WTC11 (cell line): ENCODE results near the gene ALK.

ENCODE experiments used
- ATF6 ChIP-seq: sonication (generic); formaldehyde crosslinking; IDR thresholded peaks from 2 replicates; pipeline ENCODE4 v1.8.1; 2023; ENCODE audit warnings: mild to moderate bottlenecking, missing genetic modification reagents
- CTCF ChIP-seq: fragments of 200-600 bp; IDR thresholded peaks from 2 replicates; pipeline ENCODE4 v1.8.0; 2022; ENCODE audit warnings: antibody characterized with exemption
- IRF1 ChIP-seq: sonication (generic); formaldehyde crosslinking; IDR thresholded peaks from 2 replicates; pipeline ENCODE4 v1.8.0; 2023; ENCODE audit warnings: missing genetic modification reagents
- MAX ChIP-seq: sonication (generic); formaldehyde crosslinking; IDR thresholded peaks from 2 replicates; pipeline ENCODE4 v1.8.0; 2022; ENCODE audit warnings: mild to moderate bottlenecking, missing genetic modification reagents
- NFYB ChIP-seq: sonication (generic); formaldehyde crosslinking; conservative IDR thresholded peaks from 2 replicates; pipeline ENCODE4 v1.8.0; 2022; ENCODE audit warnings: low read depth, missing genetic modification reagents
- NR3C1 ChIP-seq: sonication (generic); formaldehyde crosslinking; conservative IDR thresholded peaks from 2 replicates; pipeline ENCODE4 v1.8.1; 2023; ENCODE audit warnings: low read depth, mild to moderate bottlenecking, missing genetic modification reagents
- ZBTB43 ChIP-seq: sonication (generic); formaldehyde crosslinking; IDR thresholded peaks from 2 replicates; pipeline ENCODE4 v1.8.1; 2023; ENCODE audit warnings: mild to moderate bottlenecking, missing genetic modification reagents
- ZNF416 ChIP-seq: fragments of 250-450 bp; sonication (Bioruptor Pico); IDR thresholded peaks from 2 replicates; pipeline ENCODE4 v1.9.0; 2021; ENCODE audit warnings: mild to moderate bottlenecking, inconsistent platforms

GRCh38 chr2:29902356-29902755 is 19.0 kb downstream of the ALK start:
- no peak for TF ChIP-seq ZNF416 (CRISPR knock-in tag)
- TF ChIP-seq NR3C1, result no peak
- no peak for TF ChIP-seq ZBTB43 (CRISPR knock-in tag)
- TF ChIP-seq ATF6 (CRISPR knock-in tag), result no peak
- no peak for TF ChIP-seq CTCF
- no peak for TF ChIP-seq NFYB (CRISPR knock-in tag)
- TF ChIP-seq MAX (CRISPR knock-in tag), result no peak
- TF ChIP-seq IRF1, result no peak
